ENCODE data around the gene TMTC1. TPM values are rescaled to one million over a fixed set of nuclear protein-coding genes. Genes with fewer than 3 reads are reported as not detected.

Gene TMTC1
- total RNA-seq, 1 donor, result 3.8 TPM

DNA sequence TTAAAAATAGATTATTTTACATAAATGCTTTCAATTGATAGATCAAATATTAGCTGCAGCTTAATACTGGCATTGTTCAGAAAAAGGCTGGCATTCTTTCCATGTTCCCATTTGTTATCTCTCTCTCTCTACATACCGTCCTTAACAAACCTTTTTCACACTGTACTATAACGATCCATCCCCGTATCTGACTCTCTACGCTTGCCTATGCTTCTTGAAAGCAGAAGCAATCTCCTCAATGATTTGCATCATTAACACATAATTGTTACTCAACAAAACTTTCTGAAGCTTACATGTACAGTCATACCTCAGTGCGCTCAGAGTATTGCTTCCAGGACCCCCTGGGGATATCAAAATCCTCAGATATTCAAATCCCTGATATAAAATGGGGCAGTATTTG, 89.7 kb downstream of the TMTC1 start:
- Histone ChIP-seq H3K4me1 (ENCODE audit: insufficient read depth, low read length) (peaks cover 10% of the 10 kb centered on the region), H3K27me3 (ENCODE audit: insufficient read depth, low read length) (no peaks in the 10 kb centered on the region), H3K4me3 (ENCODE audit: low read length) (no peak overlapping the region), H3K9me3 (ENCODE audit: low read depth, low read length) (no peaks in the 10 kb centered on the region)

DNA sequence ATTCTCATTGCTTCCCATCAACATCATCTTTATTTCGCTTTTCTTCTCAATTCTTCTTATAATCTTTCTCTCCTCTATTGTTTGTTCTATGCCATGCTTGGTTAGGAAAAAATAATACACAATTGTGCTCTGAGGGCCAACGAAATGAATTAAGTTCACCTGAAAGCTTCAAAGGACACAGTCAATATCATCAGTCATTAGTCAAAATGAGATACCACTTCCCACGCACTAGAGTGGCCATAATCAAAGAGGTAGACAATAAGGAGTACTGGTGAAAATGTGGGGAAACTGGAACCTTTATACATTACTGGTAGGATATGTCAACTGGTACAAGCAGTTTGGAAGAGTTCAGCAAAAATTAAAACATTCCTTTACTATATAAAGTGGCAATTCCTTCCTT, 91.5 kb downstream of the TMTC1 start:
- no peaks in the 10 kb centered on the region for H3K27me3 ChIP-seq (ENCODE audit: insufficient read depth, low read length)
- no peaks in the 10 kb centered on the region for H3K9me3 ChIP-seq (ENCODE audit: low read depth, low read length)
- H3K4me1 ChIP-seq (ENCODE audit: insufficient read depth, low read length), result peaks cover 10% of the 10 kb centered on the region
- H3K4me3 ChIP-seq (ENCODE audit: low read length), result no peak overlapping the region

DNA sequence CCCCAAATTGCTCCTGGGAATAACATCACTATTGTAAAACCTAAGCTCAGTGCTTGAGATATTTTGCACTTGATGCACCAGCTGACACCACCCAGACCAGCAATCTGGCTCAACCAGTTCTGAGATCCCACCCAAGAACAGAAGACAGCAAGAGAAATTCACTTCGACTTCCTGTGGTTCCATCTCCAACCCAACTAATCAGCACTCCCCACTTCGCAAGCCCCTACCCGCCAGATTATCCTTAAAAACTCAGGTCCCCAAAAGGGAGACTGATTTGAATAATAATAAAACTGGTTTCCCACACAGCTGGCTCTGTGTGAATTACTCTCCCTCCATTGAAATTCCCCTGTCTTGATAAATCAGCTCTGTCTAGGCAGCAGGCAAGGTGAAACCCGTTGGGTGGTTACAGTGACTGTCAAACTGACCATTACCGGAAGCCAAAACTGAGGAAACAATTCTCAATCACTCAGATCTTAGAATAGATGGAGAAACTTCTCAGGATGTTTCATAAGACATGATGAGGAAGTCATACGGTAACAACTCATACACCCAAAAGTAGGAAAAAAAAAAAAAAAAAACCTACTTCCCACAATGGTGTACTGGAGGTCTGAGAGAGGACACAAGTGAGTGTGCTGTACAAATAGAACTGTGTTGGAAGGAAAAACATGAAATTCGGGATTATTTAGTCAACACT, 92.4 kb downstream of the TMTC1 start:
- H3K4me3 ChIP-seq (ENCODE audit: low read length), result no peak overlapping the region
- H3K27me3 ChIP-seq (ENCODE audit: insufficient read depth, low read length), result no peaks in the 10 kb centered on the region
- H3K9me3 ChIP-seq (ENCODE audit: low read depth, low read length), result no peaks in the 10 kb centered on the region
- H3K4me1 ChIP-seq (ENCODE audit: insufficient read depth, low read length), result peaks cover 10% of the 10 kb centered on the region

DNA sequence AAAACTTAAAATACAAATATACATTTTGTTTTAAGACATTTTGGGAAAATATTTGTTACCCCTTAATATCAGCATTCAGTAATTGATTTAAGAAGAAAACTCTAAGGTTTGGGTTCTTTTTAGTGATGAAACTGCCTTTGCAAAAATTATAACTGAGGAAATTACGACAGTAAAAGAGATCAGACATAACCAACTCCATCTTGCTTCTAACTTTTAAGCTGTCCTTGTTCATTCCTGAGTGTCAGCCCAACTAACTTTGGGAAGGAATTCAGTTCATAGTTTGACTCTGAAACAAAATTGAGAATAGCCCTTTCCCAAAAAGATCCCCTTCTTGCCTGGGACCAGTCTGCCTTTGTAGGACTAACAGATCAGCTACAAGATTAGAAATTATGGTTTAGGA, 93.0 kb downstream of the TMTC1 start:
- no peaks in the 10 kb centered on the region for H3K9me3 ChIP-seq (ENCODE audit: low read depth, low read length)
- H3K4me1 ChIP-seq (ENCODE audit: insufficient read depth, low read length), result peaks cover 10% of the 10 kb centered on the region
- H3K27me3 ChIP-seq (ENCODE audit: insufficient read depth, low read length), result no peaks in the 10 kb centered on the region
- H3K4me3 ChIP-seq (ENCODE audit: low read length), result no peak overlapping the region

DNA sequence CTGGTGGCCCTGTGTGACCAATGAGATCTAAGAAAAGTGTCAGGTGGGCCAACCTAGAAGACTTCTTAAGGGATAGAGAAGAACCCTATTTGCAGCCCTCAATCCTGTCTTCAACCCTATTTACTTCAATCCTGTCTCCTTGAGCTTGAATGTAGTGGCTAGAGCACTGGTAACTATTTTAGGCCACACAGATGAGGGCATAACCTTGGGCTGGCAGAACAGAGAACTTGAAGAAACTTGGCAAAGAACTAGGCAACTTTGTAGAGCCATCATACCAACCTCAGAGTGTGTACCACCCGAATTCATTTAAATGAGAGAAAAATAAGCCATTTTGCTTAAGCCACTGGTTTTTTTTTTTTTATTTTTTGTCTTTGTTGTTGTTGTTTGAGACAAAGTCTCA, 94.8 kb downstream of the TMTC1 start:
- H3K9me3 ChIP-seq (ENCODE audit: low read depth, low read length), result no peaks in the 10 kb centered on the region
- peaks cover 7% of the 10 kb centered on the region for H3K4me1 ChIP-seq (ENCODE audit: insufficient read depth, low read length)
- H3K27me3 ChIP-seq (ENCODE audit: insufficient read depth, low read length), result no peaks in the 10 kb centered on the region
- H3K4me3 ChIP-seq (ENCODE audit: low read length), result no peak overlapping the region

DNA sequence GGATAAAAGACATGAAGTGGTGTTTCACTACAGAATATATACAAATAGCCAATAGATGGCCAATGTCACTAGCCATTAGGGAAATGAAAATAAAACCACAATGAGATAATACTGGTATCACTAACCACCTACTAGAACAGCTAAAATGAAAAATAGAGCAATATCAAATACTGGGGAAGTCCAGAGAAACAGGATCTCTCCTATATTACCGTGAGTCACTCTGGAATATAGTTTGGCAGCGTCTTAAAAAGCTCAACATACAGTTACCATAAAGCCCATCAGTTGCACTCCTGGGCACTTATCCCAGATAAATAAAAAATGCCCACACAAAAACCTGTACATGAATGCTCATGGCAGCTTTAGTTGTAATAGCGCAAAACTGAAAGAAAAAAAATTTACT, 101.7 kb downstream of the TMTC1 start:
- H3K27me3 ChIP-seq (ENCODE audit: insufficient read depth, low read length), result no peaks in the 10 kb centered on the region
- H3K4me1 ChIP-seq (ENCODE audit: insufficient read depth, low read length), result no peaks in the 10 kb centered on the region
- H3K4me3 ChIP-seq (ENCODE audit: low read length), result no peak overlapping the region
- no peaks in the 10 kb centered on the region for H3K9me3 ChIP-seq (ENCODE audit: low read depth, low read length)

DNA sequence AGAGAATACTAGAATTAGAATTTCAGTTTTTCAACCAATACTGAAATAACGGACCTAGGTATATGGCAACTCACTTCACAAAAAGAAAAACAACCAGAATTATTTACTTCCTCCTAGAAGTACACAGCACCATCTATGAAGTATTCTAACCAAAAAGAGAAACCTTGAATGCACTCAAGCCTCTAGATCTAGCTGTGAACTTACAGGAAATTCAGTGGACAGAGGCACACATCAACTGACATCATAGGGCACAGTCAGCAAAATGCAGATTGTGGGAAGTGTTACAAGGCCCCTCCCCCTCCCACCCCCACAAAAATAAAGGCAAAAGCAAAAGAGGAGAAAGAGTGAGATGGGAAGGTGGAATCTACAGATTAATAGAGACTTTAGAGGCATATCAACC, 102.4 kb downstream of the TMTC1 start:
- Histone ChIP-seq H3K27me3 (ENCODE audit: insufficient read depth, low read length) (no peaks in the 10 kb centered on the region), H3K9me3 (ENCODE audit: low read depth, low read length) (no peaks in the 10 kb centered on the region), H3K4me1 (ENCODE audit: insufficient read depth, low read length) (no peaks in the 10 kb centered on the region), H3K4me3 (ENCODE audit: low read length) (no peak overlapping the region)

DNA sequence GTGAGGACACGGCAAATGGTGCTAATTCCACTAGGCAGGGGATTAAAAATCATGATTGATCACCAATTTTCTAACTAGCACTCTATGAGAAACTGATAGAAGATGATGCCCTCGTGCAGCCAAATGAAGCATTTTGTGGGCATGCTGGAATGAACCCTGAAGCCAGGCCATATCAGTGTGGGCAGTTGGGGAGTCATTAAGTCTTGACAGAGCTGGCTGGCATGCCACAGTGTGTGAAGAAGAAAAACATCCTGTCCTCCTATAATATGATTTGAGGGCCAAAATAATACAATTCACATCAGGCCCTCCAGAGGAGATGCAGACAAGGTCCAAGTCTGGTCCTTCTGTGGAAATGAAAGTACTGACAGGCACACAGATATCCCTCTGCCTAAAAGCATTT, 107.1 kb downstream of the TMTC1 start:
- H3K4me3 ChIP-seq (ENCODE audit: low read length), result no peak overlapping the region
- H3K9me3 ChIP-seq (ENCODE audit: low read depth, low read length), result no peaks in the 10 kb centered on the region

DNA sequence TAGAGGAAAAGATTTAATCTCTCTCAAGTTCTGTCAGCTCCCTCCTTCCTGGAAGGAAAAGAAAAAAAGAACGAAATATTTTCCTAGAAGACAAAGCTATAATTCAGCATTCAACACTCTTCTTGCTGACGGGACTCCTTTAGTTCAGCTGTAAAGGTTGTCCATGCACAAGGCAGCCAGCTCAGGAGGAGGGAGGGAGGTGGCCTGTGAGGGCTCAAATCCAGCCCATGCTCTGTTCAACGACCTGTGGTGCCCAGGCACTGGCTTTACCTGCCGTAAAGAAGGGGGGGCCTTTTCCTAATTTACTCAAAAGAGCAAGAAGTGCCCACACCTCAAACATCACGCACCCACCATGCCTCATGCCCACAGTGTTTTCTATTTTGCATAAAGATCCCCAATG, 109.3 kb downstream of the TMTC1 start:
- H3K4me3 ChIP-seq (ENCODE audit: low read length), result no peak overlapping the region
- H3K9me3 ChIP-seq (ENCODE audit: low read depth, low read length), result no peaks in the 10 kb centered on the region
- H3K27me3 ChIP-seq (ENCODE audit: insufficient read depth, low read length), result no peaks in the 10 kb centered on the region
- H3K4me1 ChIP-seq (ENCODE audit: insufficient read depth, low read length), result no peaks in the 10 kb centered on the region

More for the DNA sequence above, 107.1 kb downstream of the TMTC1 start:
- Histone ChIP-seq H3K27me3 (ENCODE audit: insufficient read depth, low read length) (no peaks in the 10 kb centered on the region), H3K4me1 (ENCODE audit: insufficient read depth, low read length) (no peaks in the 10 kb centered on the region)

DNA sequence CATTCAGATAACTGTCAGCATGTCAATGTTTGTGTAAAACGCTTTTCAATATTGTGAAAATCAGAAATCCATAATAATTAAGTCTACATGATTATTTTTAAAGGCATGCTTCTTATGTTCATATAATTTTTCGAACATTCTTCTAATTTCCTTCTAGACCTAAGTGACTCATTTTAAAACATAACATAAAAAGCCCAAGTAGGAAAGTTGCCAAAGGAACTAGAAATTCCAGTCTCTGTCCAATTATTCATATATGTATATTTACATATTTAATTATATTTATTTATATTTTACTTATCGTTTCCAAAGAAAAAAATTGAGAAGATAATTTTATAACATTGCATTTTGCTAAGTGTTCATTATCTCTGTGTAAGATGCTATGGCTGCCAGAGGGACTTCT, 110.4 kb downstream of the TMTC1 start:
- Histone ChIP-seq H3K4me1 (ENCODE audit: insufficient read depth, low read length) (no peaks in the 10 kb centered on the region), H3K4me3 (ENCODE audit: low read length) (no peak overlapping the region), H3K9me3 (ENCODE audit: low read depth, low read length) (no peaks in the 10 kb centered on the region), H3K27me3 (ENCODE audit: insufficient read depth, low read length) (no peaks in the 10 kb centered on the region)

DNA sequence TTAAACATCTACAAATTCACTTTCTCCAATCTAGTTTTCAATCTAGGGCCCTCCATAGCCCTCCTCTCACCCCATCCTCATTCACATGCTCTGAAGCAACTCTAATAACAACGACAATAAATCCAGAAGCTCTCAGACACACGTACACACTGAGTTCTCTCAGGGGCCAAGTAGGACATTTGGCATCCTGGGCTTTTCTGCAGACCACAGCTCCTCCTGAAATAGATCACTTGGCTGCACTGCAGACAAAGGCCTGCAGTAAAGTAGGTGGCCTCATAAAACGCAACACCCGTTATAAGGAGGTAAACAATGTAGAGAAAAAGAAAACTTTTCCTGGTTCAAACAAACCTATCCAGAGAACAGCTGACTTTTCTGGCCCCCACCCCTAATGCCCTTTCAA, 111.2 kb downstream of the TMTC1 start:
- Histone ChIP-seq H3K4me1 (ENCODE audit: insufficient read depth, low read length) (no peaks in the 10 kb centered on the region), H3K4me3 (ENCODE audit: low read length) (no peak overlapping the region), H3K27me3 (ENCODE audit: insufficient read depth, low read length) (no peaks in the 10 kb centered on the region), H3K9me3 (ENCODE audit: low read depth, low read length) (no peaks in the 10 kb centered on the region)

DNA sequence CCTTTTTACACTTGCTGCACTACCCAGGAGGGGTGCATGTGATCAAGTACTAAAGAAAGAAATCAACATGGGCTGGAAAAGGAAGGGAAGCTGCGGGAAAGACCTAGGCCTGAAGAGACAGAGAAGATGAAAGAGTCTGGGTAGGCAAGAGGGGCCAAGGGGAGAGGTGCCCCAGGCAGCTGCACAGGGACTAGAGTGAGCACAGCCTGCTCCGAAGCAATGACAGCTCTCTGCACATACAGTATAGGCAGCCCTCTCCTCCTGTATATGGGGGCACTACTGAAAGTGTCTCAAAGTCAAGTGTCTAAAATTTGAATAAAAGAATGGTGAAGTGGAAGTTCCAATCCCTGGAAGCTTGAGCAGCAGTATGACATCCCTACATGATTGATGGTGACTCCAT, 112.0 kb downstream of the TMTC1 start:
- Histone ChIP-seq H3K27me3 (ENCODE audit: insufficient read depth, low read length) (no peaks in the 10 kb centered on the region), H3K4me3 (ENCODE audit: low read length) (no peak overlapping the region), H3K9me3 (ENCODE audit: low read depth, low read length) (no peaks in the 10 kb centered on the region), H3K4me1 (ENCODE audit: insufficient read depth, low read length) (no peaks in the 10 kb centered on the region)

DNA sequence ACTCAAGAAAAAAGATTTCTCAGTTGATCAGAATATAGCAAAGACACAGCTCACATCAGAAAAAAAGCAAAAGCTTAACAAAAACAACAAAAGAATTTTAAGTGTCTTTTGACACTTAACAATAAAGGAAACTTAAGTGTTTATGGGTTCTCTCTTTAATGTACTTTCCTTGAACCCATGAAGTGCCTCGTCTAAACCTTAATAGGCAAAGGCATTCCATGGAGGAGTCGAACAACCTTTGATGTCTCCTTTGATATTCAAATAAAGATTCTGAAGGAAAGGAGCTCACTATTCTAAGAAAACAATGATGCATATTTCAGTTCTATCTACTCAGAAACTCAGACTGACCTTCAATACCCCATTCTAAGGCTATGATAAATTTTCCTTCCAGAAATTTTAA, 116.7 kb downstream of the TMTC1 start:
- Histone ChIP-seq H3K27me3 (ENCODE audit: insufficient read depth, low read length) (no peaks in the 10 kb centered on the region), H3K4me1 (ENCODE audit: insufficient read depth, low read length) (no peaks in the 10 kb centered on the region), H3K9me3 (ENCODE audit: low read depth, low read length) (no peaks in the 10 kb centered on the region), H3K4me3 (ENCODE audit: low read length) (no peak overlapping the region)

DNA sequence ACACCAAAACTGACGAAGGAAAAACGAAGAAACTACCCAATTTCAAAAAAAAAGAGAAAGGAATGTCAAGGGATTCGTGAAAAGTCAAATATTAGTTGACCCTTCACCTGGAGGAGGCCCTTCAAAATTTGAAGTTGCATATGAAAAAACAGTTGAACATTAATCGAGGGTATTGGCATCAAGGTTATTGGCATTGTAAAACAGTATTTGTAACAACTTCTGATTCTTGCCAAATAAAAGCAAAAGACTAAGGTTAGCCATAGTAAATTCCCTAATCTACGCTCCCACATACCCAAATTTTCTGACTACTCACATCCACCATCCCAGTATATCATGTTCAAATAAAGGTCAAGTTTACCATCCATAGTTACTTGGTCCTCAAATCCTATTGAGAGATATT, 118.6 kb downstream of the TMTC1 start:
- H3K4me3 ChIP-seq (ENCODE audit: low read length), result no peak overlapping the region
- H3K9me3 ChIP-seq (ENCODE audit: low read depth, low read length), result no peaks in the 10 kb centered on the region
- no peaks in the 10 kb centered on the region for H3K27me3 ChIP-seq (ENCODE audit: insufficient read depth, low read length)
- H3K4me1 ChIP-seq (ENCODE audit: insufficient read depth, low read length), result no peaks in the 10 kb centered on the region

DNA sequence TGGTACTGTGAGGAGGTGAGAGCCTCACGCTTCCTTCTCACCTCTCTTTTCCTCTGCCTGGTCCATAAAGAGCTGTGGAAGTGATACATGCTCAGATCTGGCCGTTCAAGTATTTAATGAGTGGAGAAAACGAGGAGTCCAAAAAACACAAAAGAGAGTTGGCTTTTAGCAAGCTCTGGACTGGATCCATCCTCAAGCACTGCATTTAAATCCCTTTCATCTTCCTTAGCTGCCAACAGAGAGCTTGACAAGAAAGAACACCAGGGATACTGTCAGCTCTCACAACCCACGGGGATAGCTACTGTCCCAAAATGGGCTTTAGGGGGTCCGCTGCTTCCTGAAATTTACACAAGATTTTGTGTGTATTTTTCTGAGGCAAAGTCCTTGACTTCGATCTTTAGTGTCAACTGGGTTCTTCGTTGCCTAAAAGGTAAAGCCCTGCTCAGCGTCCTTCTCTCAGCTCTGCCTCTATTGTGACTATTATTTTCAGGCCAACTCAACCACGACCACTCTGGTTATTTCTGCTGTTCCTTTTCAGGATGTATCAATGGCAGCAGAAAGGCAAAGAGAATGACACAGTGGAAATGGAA, 120.9 kb downstream of the TMTC1 start:
- H3K4me3 ChIP-seq (ENCODE audit: low read length), result no peak overlapping the region
- no peaks in the 10 kb centered on the region for H3K9me3 ChIP-seq (ENCODE audit: low read depth, low read length)
- H3K4me1 ChIP-seq (ENCODE audit: insufficient read depth, low read length), result no peaks in the 10 kb centered on the region
- no peaks in the 10 kb centered on the region for H3K27me3 ChIP-seq (ENCODE audit: insufficient read depth, low read length)

DNA sequence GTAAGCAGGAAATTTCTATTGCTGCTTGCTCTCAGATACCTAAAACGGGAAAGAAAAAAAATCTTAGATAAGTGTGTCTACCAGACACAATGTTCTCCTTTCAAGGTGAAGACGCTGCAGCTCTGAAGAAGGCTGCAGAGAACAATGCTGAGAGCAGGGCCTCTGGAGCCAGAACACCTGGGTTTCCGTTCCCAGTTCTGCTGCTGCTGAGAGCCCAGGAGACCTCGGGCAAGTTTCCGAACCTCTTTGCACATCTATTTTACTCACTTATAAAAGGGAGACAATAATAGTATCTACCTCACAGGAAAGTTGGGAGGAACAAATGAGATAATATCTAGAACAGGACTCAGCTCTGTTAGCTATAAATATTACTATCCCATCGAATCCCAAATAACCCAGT, 122.9 kb downstream of the TMTC1 start:
- no peaks in the 10 kb centered on the region for H3K4me1 ChIP-seq (ENCODE audit: insufficient read depth, low read length)
- no peaks in the 10 kb centered on the region for H3K27me3 ChIP-seq (ENCODE audit: insufficient read depth, low read length)
- no peaks in the 10 kb centered on the region for H3K9me3 ChIP-seq (ENCODE audit: low read depth, low read length)
- H3K4me3 ChIP-seq (ENCODE audit: low read length), result no peak overlapping the region

Data from mononuclear cell (primary cell).